ENCODE data around the gene ZNF740. TPM values are rescaled to one million over a fixed set of nuclear protein-coding genes. Genes with fewer than 3 reads are reported as not detected.

Gene ZNF740
- polyA plus RNA-seq, 1 of the 3 experiments (the other 2 are of a cell fraction) = 14.6 TPM

GRCh38 chr12:53133722-53134121, 46.8 kb upstream of the ZNF740 start:
- WGBS (ENCODE audit: low lambda C conversion rate) = 71% methylated on average over 3 of the region's 3 CpGs
- H3K27ac ChIP-seq (ENCODE audit: low read depth in 2 of 2, low read length in 1 of 2) = no peak overlapping the region
- H3F3A ChIP-seq (replicated peaks; ENCODE audit: insufficient read depth) = peaks cover 2% of the 10 kb centered on the region
- no peak overlapping the region for H3K9ac ChIP-seq
- POLR2A ChIA-PET = no interaction called here
- no peaks in the 10 kb centered on the region for H3K9me2 ChIP-seq
- no peak for DNase-seq
- no peaks in the 10 kb centered on the region; the same call in 1 of the 2 replicates for H3K9me3 ChIP-seq
- TF ChIP-seq, protein P1, sequence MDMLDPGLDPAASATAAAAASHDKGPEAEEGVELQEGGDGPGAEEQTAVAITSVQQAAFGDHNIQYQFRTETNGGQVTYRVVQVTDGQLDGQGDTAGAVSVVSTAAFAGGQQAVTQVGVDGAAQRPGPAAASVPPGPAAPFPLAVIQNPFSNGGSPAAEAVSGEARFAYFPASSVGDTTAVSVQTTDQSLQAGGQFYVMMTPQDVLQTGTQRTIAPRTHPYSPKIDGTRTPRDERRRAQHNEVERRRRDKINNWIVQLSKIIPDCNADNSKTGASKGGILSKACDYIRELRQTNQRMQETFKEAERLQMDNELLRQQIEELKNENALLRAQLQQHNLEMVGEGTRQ (IDR thresholded peaks at IDR 0.05; ENCODE audit: borderline replicate concordance, low read depth, low read length) = no peak
- TF ChIP-seq FOXM1 (IDR thresholded peaks at IDR 0.05; ENCODE audit: low read depth) (no peak), MEF2A (IDR thresholded peaks at IDR 0.05; ENCODE audit: borderline replicate concordance, low read depth) (no peak), GATA2 (CRISPR knock-in tag; IDR thresholded peaks at IDR 0.05) (no peak), NRF1 (IDR thresholded peaks at IDR 0.05; ENCODE audit: low read depth, low read length) (no peak), TEAD4 (IDR thresholded peaks at IDR 0.05; ENCODE audit: borderline replicate concordance, insufficient read depth) (no peak), FOXJ3 (CRISPR knock-in tag; IDR thresholded peaks at IDR 0.05) (no peak), POLR2AphosphoS5 (IDR thresholded peaks at IDR 0.05; ENCODE audit: low read depth, low read length) (no peak), ELF1 (IDR thresholded peaks at IDR 0.05) (no peak), SMC3 (IDR thresholded peaks at IDR 0.05; ENCODE audit: low read depth, low read length) (no peak), SIN3A (IDR thresholded peaks at IDR 0.05; ENCODE audit: borderline replicate concordance, low read depth, low read length) (no peak), NFIC (IDR thresholded peaks at IDR 0.05; ENCODE audit: borderline replicate concordance) (no peak), FOSL2 (IDR thresholded peaks at IDR 0.05; ENCODE audit: borderline replicate concordance, low read depth) (no peak), YY1 (IDR thresholded peaks at IDR 0.05; ENCODE audit: low read depth) (no peak), CHD2 (IDR thresholded peaks at IDR 0.05; ENCODE audit: low read length, partially characterized antibody) (no peak), GABPA (IDR thresholded peaks at IDR 0.05; ENCODE audit: low read depth) (no peak), TAF1 (IDR thresholded peaks at IDR 0.05; ENCODE audit: borderline replicate concordance, low read depth, low read length) (no peak), JUND (IDR thresholded peaks at IDR 0.05) (no peak)
- no peak overlapping the region for H3K4me2 ChIP-seq
- CTCF ChIA-PET = interaction anchor here (1.0 to 3.2 kb wide), 2 partner anchors 26 to 67 kb away, joined by 4 to 11 read pairs; no protein-coding TSS in a partner anchor
- H4K20me1 ChIP-seq (ENCODE audit: insufficient read depth) = no peaks in the 10 kb centered on the region
- H2AFZ ChIP-seq (ENCODE audit: low read depth) = no peak overlapping the region
- H3K4me1 ChIP-seq (ENCODE audit: control insufficient read depth in 1 of 2, insufficient read depth in 2 of 2, low read depth in 1 of 2, low read length in 1 of 2) = no peaks in the 10 kb centered on the region
- H3K36me3 ChIP-seq (replicated peaks in 1 of 2; ENCODE audit: control insufficient read depth in 1 of 2, insufficient read depth in 2 of 2, low read length in 1 of 2) = no peaks in the 10 kb centered on the region
- no peaks in the 10 kb centered on the region for H3K27me3 ChIP-seq (ENCODE audit: insufficient read depth)
- H3K79me2 ChIP-seq (ENCODE audit: insufficient read depth) = no peaks in the 10 kb centered on the region
- H3K4me3 ChIP-seq (ENCODE audit: low read depth in 2 of 2, low read length in 1 of 2) = no peak overlapping the region

GRCh38 chr12:53143355-53143754, 37.2 kb upstream of the ZNF740 start:
- Histone ChIP-seq H3K9me3 (no peaks in the 10 kb centered on the region), H3K9ac (no peak overlapping the region), H2AFZ (ENCODE audit: low read depth) (no peak overlapping the region), H4K20me1 (ENCODE audit: insufficient read depth) (no peaks in the 10 kb centered on the region), H3F3A (replicated peaks; ENCODE audit: insufficient read depth) (peaks cover 7% of the 10 kb centered on the region), H3K27me3 (ENCODE audit: insufficient read depth) (no peaks in the 10 kb centered on the region), H3K36me3 (replicated peaks in 1 of 2; ENCODE audit: control insufficient read depth in 1 of 2, insufficient read depth in 2 of 2, low read length in 1 of 2) (no peaks in the 10 kb centered on the region), H3K4me3 (ENCODE audit: low read depth in 2 of 2, low read length in 1 of 2) (no peak overlapping the region), H3K9me2 (no peaks in the 10 kb centered on the region), H3K27ac (ENCODE audit: low read depth in 2 of 2, low read length in 1 of 2) (no peak overlapping the region), H3K79me2 (ENCODE audit: insufficient read depth) (no peaks in the 10 kb centered on the region), H3K4me2 (no peak overlapping the region), H3K4me1 (ENCODE audit: control insufficient read depth in 1 of 2, insufficient read depth in 2 of 2, low read depth in 1 of 2, low read length in 1 of 2) (no peaks in the 10 kb centered on the region)
- DNase-seq = no peak
- ChIA-PET CTCF (no interaction called here), POLR2A (no interaction called here)
- 88% methylated on average over 4 of the region's 4 CpGs for WGBS (ENCODE audit: low lambda C conversion rate)
- no peak for TF ChIP-seq EZH2phosphoT487 (IDR thresholded peaks at IDR 0.05; ENCODE audit: borderline replicate concordance, low read depth)
- TF ChIP-seq YY1 (IDR thresholded peaks at IDR 0.05; ENCODE audit: low read depth) = no peak
- TF ChIP-seq, protein P1 (IDR thresholded peaks at IDR 0.05; ENCODE audit: borderline replicate concordance, low read depth, low read length) = no peak
- no peak for TF ChIP-seq NFIC (IDR thresholded peaks at IDR 0.05; ENCODE audit: borderline replicate concordance)
- TF ChIP-seq MEF2A (IDR thresholded peaks at IDR 0.05; ENCODE audit: borderline replicate concordance, low read depth) = no peak
- TF ChIP-seq SMC3 (IDR thresholded peaks at IDR 0.05; ENCODE audit: low read depth, low read length) = no peak
- TF ChIP-seq TAF1 (IDR thresholded peaks at IDR 0.05; ENCODE audit: borderline replicate concordance, low read depth, low read length) = no peak
- TF ChIP-seq, protein P2, sequence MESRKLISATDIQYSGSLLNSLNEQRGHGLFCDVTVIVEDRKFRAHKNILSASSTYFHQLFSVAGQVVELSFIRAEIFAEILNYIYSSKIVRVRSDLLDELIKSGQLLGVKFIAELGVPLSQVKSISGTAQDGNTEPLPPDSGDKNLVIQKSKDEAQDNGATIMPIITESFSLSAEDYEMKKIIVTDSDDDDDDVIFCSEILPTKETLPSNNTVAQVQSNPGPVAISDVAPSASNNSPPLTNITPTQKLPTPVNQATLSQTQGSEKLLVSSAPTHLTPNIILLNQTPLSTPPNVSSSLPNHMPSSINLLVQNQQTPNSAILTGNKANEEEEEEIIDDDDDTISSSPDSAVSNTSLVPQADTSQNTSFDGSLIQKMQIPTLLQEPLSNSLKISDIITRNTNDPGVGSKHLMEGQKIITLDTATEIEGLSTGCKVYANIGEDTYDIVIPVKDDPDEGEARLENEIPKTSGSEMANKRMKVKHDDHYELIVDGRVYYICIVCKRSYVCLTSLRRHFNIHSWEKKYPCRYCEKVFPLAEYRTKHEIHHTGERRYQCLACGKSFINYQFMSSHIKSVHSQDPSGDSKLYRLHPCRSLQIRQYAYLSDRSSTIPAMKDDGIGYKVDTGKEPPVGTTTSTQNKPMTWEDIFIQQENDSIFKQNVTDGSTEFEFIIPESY (IDR thresholded peaks at IDR 0.05; ENCODE audit: borderline replicate concordance, low read depth) = no peak
- TF ChIP-seq, protein P3, sequence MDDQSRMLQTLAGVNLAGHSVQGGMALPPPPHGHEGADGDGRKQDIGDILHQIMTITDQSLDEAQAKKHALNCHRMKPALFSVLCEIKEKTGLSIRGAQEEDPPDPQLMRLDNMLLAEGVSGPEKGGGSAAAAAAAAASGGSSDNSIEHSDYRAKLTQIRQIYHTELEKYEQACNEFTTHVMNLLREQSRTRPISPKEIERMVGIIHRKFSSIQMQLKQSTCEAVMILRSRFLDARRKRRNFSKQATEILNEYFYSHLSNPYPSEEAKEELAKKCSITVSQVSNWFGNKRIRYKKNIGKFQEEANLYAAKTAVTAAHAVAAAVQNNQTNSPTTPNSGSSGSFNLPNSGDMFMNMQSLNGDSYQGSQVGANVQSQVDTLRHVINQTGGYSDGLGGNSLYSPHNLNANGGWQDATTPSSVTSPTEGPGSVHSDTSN (IDR thresholded peaks at IDR 0.05) = no peak
- TF ChIP-seq GATA2 (CRISPR knock-in tag; IDR thresholded peaks at IDR 0.05) = no peak
- TF ChIP-seq EP300 (IDR thresholded peaks at IDR 0.05; ENCODE audit: borderline replicate concordance in 1 of 2, low read depth in 1 of 2, low read length in 1 of 2) = no peak
- no peak for TF ChIP-seq GABPA (IDR thresholded peaks at IDR 0.05; ENCODE audit: low read depth)
- no peak for TF ChIP-seq NRF1 (IDR thresholded peaks at IDR 0.05; ENCODE audit: low read depth, low read length)
- TF ChIP-seq JUND (IDR thresholded peaks at IDR 0.05) = no peak
- no peak for TF ChIP-seq FOXM1 (IDR thresholded peaks at IDR 0.05; ENCODE audit: low read depth)
- no peak for TF ChIP-seq RXRA (IDR thresholded peaks at IDR 0.05; ENCODE audit: borderline replicate concordance, low read depth)
